IMR-90 (cell line): ENCODE data around the gene FHAD1. TPM values are rescaled to one million over a fixed set of nuclear protein-coding genes. Genes with fewer than 3 reads are reported as not detected.

ENCODE experiments used
- ATAC-seq: fragments of 200-7000 bp; cut with Tn5 transposase; 2 replicates; pipeline ENCODE4 v1.9.1; 2020; ENCODE audit warnings: low read depth, mild to moderate bottlenecking, moderate library complexity
- BruUV-seq: library from RNA; stranded (reverse); fragments of 400-500 nt; replicated peaks from 2 replicates; lab custom pipeline; 2021; lab: Mats Ljungman, UMichigan
- CTCF ChIA-PET: fragments of 300-600 bp; formaldehyde crosslinking; extraction: SDS; loops from one replicate; lab custom pipeline; 2021; ENCODE audit warnings: antibody characterized with exemption; lab: Yijun Ruan, JAX
- POLR2A ChIA-PET: fragments of 300-600 bp; sonication (Branson Sonifier 250); formaldehyde crosslinking; loops from one replicate; lab custom pipeline; 2022; ENCODE audit warnings: antibody characterized with exemption; ENCODE audit not compliant: unreplicated experiment; lab: Charles Lee
- DNase-seq: peaks from one replicate; pipeline ENCODE4 v3.0.0; 2013
- H2AFZ ChIP-seq: replicated peaks from 2 replicates; pipeline ENCODE3; 2013; ENCODE audit warnings: low read length, mild to moderate bottlenecking; ENCODE audit not compliant: poor library complexity
- H2AK5ac ChIP-seq: 2 replicates; pipeline ENCODE4 v1.6.1; 2013; ENCODE audit warnings: low read depth, low read length, inconsistent platforms
- H2AK9ac ChIP-seq: replicated peaks from 2 replicates; pipeline ENCODE3; 2013; ENCODE audit warnings: mild to moderate bottlenecking, low read depth, low read length, moderate library complexity; ENCODE audit not compliant: poor library complexity
- H2BK120ac ChIP-seq: 2 replicates; pipeline ENCODE4 v1.6.1; 2013; ENCODE audit warnings: low read depth, low read length, inconsistent platforms
- H2BK15ac ChIP-seq: 3 replicates; pipeline ENCODE4 v1.6.1; 2013; ENCODE audit warnings: low read depth, low read length, inconsistent platforms
- H2BK20ac ChIP-seq: 2 replicates; pipeline ENCODE4 v1.6.1; 2013; ENCODE audit warnings: low read depth, mild to moderate bottlenecking, inconsistent platforms, low read length, moderate library complexity
- H2BK5ac ChIP-seq: 2 replicates; pipeline ENCODE4 v1.6.1; 2013; ENCODE audit warnings: mild to moderate bottlenecking, low read depth, low read length, inconsistent platforms; ENCODE audit not compliant: poor library complexity, severe bottlenecking
- H3K14ac ChIP-seq: replicated peaks from 2 replicates; pipeline ENCODE4 v1.6.1; 2013; ENCODE audit warnings: low read depth, low read length, inconsistent platforms
- H3K18ac ChIP-seq: 2 replicates; pipeline ENCODE4 v1.6.1; 2013; ENCODE audit warnings: low read depth, low read length, control low read depth
- H3K23ac ChIP-seq: 2 replicates; pipeline ENCODE4 v1.6.1; 2013; ENCODE audit warnings: low read depth, low read length, inconsistent platforms
- H3K27ac ChIP-seq: 2 replicates; pipeline ENCODE4 v1.5.1; 2013; ENCODE audit warnings: mild to moderate bottlenecking, control low read depth, low read length; ENCODE audit not compliant: insufficient read depth
- H3K27me3 ChIP-seq: 2 replicates; pipeline ENCODE4 v1.6.1; 2013; ENCODE audit warnings: low read length; ENCODE audit not compliant: control insufficient read depth, insufficient read depth
- H3K36me3 ChIP-seq: 2 replicates; pipeline ENCODE4 v1.6.1; 2013; ENCODE audit warnings: low read length, mixed read lengths; ENCODE audit not compliant: control insufficient read depth, insufficient read depth
- H3K4ac ChIP-seq: 2 replicates; pipeline ENCODE4 v1.6.1; 2013; ENCODE audit warnings: low read depth, low read length, inconsistent platforms
- H3K4me1 ChIP-seq: 2 replicates; pipeline ENCODE4 v1.6.1; 2013; ENCODE audit warnings: low read length, mixed read lengths; ENCODE audit not compliant: control insufficient read depth, insufficient read depth
- H3K4me2 ChIP-seq: 2 replicates; pipeline ENCODE4 v1.6.1; 2013; ENCODE audit warnings: low read depth, mild to moderate bottlenecking, control low read depth, low read length, moderate library complexity
- H3K4me3 ChIP-seq: 2 replicates; pipeline ENCODE4 v1.5.1; 2013; ENCODE audit warnings: low read depth, mild to moderate bottlenecking, control low read depth, low read length, moderate library complexity; ENCODE audit not compliant: insufficient read depth
- H3K56ac ChIP-seq: 2 replicates; pipeline ENCODE4 v1.6.1; 2013; ENCODE audit warnings: low read length, inconsistent platforms; ENCODE audit not compliant: insufficient read depth; ENCODE audit errors: extremely low read depth
- H3K79me1 ChIP-seq, 2 experiments: 2 replicates each; pipeline ENCODE4 v1.6.1; 2013; ENCODE audit warnings: low read length in 2 of 2, inconsistent platforms in 1 of 2, low read depth in 1 of 2
- H3K9ac ChIP-seq: 2 replicates; pipeline ENCODE4 v1.6.1; 2013; ENCODE audit warnings: low read depth, low read length, control low read depth
- H3K9me1 ChIP-seq: 2 replicates; pipeline ENCODE4 v1.6.1; 2013; ENCODE audit warnings: low read length, inconsistent platforms; ENCODE audit not compliant: insufficient read depth
- H3K9me3 ChIP-seq: 2 replicates; pipeline ENCODE4 v1.6.1; 2013; ENCODE audit warnings: low read length; ENCODE audit not compliant: control insufficient read depth, insufficient read depth
- H4K20me1 ChIP-seq: 2 replicates; pipeline ENCODE4 v1.6.1; 2013; ENCODE audit warnings: low read length, inconsistent platforms; ENCODE audit not compliant: insufficient read depth
- H4K5ac ChIP-seq: 2 replicates; pipeline ENCODE4 v1.6.1; 2013; ENCODE audit warnings: mild to moderate bottlenecking, low read depth, low read length, control low read depth
- H4K8ac ChIP-seq, 2 experiments: 2 replicates each; pipeline ENCODE4 v1.6.1; 2013; ENCODE audit warnings: low read depth in 2 of 2, low read length in 2 of 2, control low read depth in 1 of 2, inconsistent platforms in 1 of 2
- H4K91ac ChIP-seq: 2 replicates; pipeline ENCODE4 v1.6.1; 2013; ENCODE audit warnings: low read depth, low read length, inconsistent platforms; ENCODE audit not compliant: insufficient read depth
- CHD1 ChIP-seq: IDR thresholded peaks from 2 replicates; pipeline ENCODE4 v1.6.1; 2012; ENCODE audit warnings: low read depth, low read length, improper control_type of control experiment
- FOS ChIP-seq: fragments of 150-350 bp; IDR thresholded peaks from 2 replicates; pipeline ENCODE4 v1.6.1; 2016; ENCODE audit warnings: low read depth, low read length
- MAFK ChIP-seq: IDR thresholded peaks from 2 replicates; pipeline ENCODE4 v1.6.1; 2012; ENCODE audit warnings: low read depth, low read length, improper control_type of control experiment
- MXI1 ChIP-seq: IDR thresholded peaks from 2 replicates; pipeline ENCODE4 v1.6.1; 2012; ENCODE audit warnings: low read depth, mild to moderate bottlenecking, low read length, moderate library complexity, borderline replicate concordance
- NFE2L2 ChIP-seq: fragments of 150-350 bp; IDR thresholded peaks from 2 replicates; pipeline ENCODE4 v1.6.1; 2016; ENCODE audit warnings: low read depth, mild to moderate bottlenecking, low read length
- POLR2A ChIP-seq: IDR thresholded peaks from 2 replicates; pipeline ENCODE4 v1.6.1; 2012; ENCODE audit warnings: mild to moderate bottlenecking, low read depth, low read length
- RAD21 ChIP-seq: IDR thresholded peaks from 2 replicates; pipeline ENCODE4 v1.6.1; 2012; ENCODE audit warnings: low read length, improper control_type of control experiment
- WGBS, 2 experiments: methylation state at CpG; one replicate each; pipeline versions ENCODE4 v1.1.5 to v1.1.7; 2013; ENCODE audit warnings: missing lambda C conversion rate in 2 of 2; ENCODE audit not compliant: insufficient read length in 1 of 2; ENCODE audit errors: extremely low coverage in 2 of 2; 5-methylcytosine and 5-hydroxymethylcytosine counted together
- dilution Hi-C: fragments of 300-500 bp; cut with HindIII; formaldehyde crosslinking; loops from one replicate; pipeline ENCODE4 v1.14.3; 2018; ENCODE audit warnings: low sequenced_read_pairs; ENCODE audit not compliant: unreplicated experiment
- in situ Hi-C: fragments of 300-500 bp; cut with MboI; formaldehyde crosslinking; loops from 3 replicates; pipeline ENCODE4 v1.14.3; 2019; ENCODE audit warnings: low sequenced_read_pairs, inconsistent platforms, mixed read lengths
- intact Hi-C: fragments of 100-400 bp; cut with micrococcal nuclease; formaldehyde crosslinking; loops from 2 replicates; pipeline ENCODE4 v1.10.0; 2022
- polyA plus RNA-seq, 3 experiments: library from polyadenylated mRNA; depleted of rRNA; stranded (reverse); fragments of >200 nt; gene quantifications; 2 replicates each; pipeline ENCODE4 v1.2.3, GENCODE V29; 2012; ENCODE audit warnings: low replicate concordance in 1 of 3
- total RNA-seq: library from RNA; depleted of rRNA; stranded (reverse); fragments of >200 nt; gene quantifications from 2 replicates; pipeline ENCODE4 v1.2.3, GENCODE V29; 2012
- TF ChIP-seq, protein P1 (sequence below): fragments of 150-350 bp; IDR thresholded peaks from 2 replicates; pipeline ENCODE4 v1.6.1; 2017; ENCODE audit warnings: mild to moderate bottlenecking, antibody characterized with exemption, low read length, low read depth
- TF ChIP-seq, protein P2 (sequence below): conservative IDR thresholded peaks from 2 replicates; pipeline ENCODE4 v1.5.1; 2012; ENCODE audit warnings: mild to moderate bottlenecking, low read depth, low read length, improper control_type of control experiment

FHAD1 gene
- total and polyA plus RNA-seq, 2 of the 4 experiments (the other 2 are of a cell fraction) = not detected

- Histone ChIP-seq H3K9me3 (no peaks in the 10 kb centered on the region; the same call in 1 of the 2 replicates), H2BK5ac (no peak overlapping the region), H4K91ac (no peak overlapping the region), H3K4ac (no peak overlapping the region), H3K4me2 (no peak overlapping the region), H2AK9ac (no peak overlapping the region), H3K36me3 (no peaks in the 10 kb centered on the region), H3K4me1 (no peaks in the 10 kb centered on the region), H2BK20ac (no peak overlapping the region), H2BK15ac (no peak overlapping the region), H3K9ac (no peak overlapping the region), H3K18ac (no peak overlapping the region), H3K79me1 (no peaks in the 10 kb centered on the region), H3K27ac (no peak overlapping the region), H4K20me1 (no peaks in the 10 kb centered on the region), H2AK5ac (no peak overlapping the region), H3K23ac (no peak overlapping the region), H4K8ac (no peak overlapping the region), H3K56ac (no peak overlapping the region), H3K14ac (no peak overlapping the region), H4K5ac (no peak overlapping the region), H2AFZ (no peak overlapping the region), H3K4me3 (no peak overlapping the region), H3K9me1 (no peaks in the 10 kb centered on the region), H3K27me3 (no peaks in the 10 kb centered on the region), H2BK120ac (no peak overlapping the region)
- ATAC-seq = no peak; the same call in 1 of the 2 replicates
- intact Hi-C loops (no loop called here), dilution Hi-C loops (no loop called here), in situ Hi-C loops (no loop called here)
- ChIA-PET POLR2A (no interaction called here), CTCF (interaction anchor here (1.0 kb wide), 1 partner anchor 20 kb away, joined by 8 read pairs; no protein-coding TSS in a partner anchor)
- WGBS, 2 experiments = 76% methylated on average over 4 of the region's 9 CpGs; no CpG with 5 or more reads in 1 of the 2 experiments
- TF ChIP-seq FOS = no peak
- no peak for TF ChIP-seq MXI1
- no peak for TF ChIP-seq CHD1
- TF ChIP-seq, protein P1, sequence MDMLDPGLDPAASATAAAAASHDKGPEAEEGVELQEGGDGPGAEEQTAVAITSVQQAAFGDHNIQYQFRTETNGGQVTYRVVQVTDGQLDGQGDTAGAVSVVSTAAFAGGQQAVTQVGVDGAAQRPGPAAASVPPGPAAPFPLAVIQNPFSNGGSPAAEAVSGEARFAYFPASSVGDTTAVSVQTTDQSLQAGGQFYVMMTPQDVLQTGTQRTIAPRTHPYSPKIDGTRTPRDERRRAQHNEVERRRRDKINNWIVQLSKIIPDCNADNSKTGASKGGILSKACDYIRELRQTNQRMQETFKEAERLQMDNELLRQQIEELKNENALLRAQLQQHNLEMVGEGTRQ = no peak
- TF ChIP-seq NFE2L2 = no peak
- TF ChIP-seq, protein P2, sequence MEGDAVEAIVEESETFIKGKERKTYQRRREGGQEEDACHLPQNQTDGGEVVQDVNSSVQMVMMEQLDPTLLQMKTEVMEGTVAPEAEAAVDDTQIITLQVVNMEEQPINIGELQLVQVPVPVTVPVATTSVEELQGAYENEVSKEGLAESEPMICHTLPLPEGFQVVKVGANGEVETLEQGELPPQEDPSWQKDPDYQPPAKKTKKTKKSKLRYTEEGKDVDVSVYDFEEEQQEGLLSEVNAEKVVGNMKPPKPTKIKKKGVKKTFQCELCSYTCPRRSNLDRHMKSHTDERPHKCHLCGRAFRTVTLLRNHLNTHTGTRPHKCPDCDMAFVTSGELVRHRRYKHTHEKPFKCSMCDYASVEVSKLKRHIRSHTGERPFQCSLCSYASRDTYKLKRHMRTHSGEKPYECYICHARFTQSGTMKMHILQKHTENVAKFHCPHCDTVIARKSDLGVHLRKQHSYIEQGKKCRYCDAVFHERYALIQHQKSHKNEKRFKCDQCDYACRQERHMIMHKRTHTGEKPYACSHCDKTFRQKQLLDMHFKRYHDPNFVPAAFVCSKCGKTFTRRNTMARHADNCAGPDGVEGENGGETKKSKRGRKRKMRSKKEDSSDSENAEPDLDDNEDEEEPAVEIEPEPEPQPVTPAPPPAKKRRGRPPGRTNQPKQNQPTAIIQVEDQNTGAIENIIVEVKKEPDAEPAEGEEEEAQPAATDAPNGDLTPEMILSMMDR = no peak
- TF ChIP-seq POLR2A = no peak
- TF ChIP-seq RAD21 = no peak
- TF ChIP-seq MAFK = no peak
- BruUV-seq = no TSS peak
- DNase-seq = peak; percentile 17
These were observed 49.7 kb downstream of the FHAD1 start for GRCh38 chr1:15296585-15297321.
